ENCODE results near the gene KRT15.

KRT15 gene

GRCh38 chr17:41494524-41494923 lies 24.2 kb downstream of the KRT15 start:
- DNase-seq (ENCODE audit: low read depth), result peak; percentile 45
- H3K4me3 ChIP-seq (ENCODE audit: low read length), result no peak overlapping the region

GRCh38 chr17:41492771-41493170 lies 25.9 kb downstream of the KRT15 start:
- no peak for TF ChIP-seq CTCF (conservative IDR thresholded peaks at IDR 0.05; ENCODE audit: low read length)
- DNase-seq (ENCODE audit: low read depth), result no peak
- H3K4me3 ChIP-seq (ENCODE audit: low read length), result no peak overlapping the region

More at GRCh38 chr17:41494524-41494923, 24.2 kb downstream of the KRT15 start:
- no peak for TF ChIP-seq CTCF (conservative IDR thresholded peaks at IDR 0.05; ENCODE audit: low read length)

- TF ChIP-seq CTCF (conservative IDR thresholded peaks at IDR 0.05; ENCODE audit: low read length), result no peak
- peak; percentile 23 for DNase-seq (ENCODE audit: low read depth)
- no peak overlapping the region for H3K4me3 ChIP-seq (ENCODE audit: low read length)
Observed at GRCh38 chr17:41492351-41492750, 26.3 kb downstream of the KRT15 start.

- no peak for DNase-seq (ENCODE audit: low read depth)
- H3K4me3 ChIP-seq (ENCODE audit: low read length), result no peak overlapping the region
- no peak for TF ChIP-seq CTCF (conservative IDR thresholded peaks at IDR 0.05; ENCODE audit: low read length)
Observed at GRCh38 chr17:41491476-41491875, 27.2 kb downstream of the KRT15 start.

GRCh38 chr17:41490000-41490990 lies 28.4 kb downstream of the KRT15 start:
- no peak for DNase-seq (ENCODE audit: low read depth)
- H3K4me3 ChIP-seq (ENCODE audit: low read length), result no peak overlapping the region
- TF ChIP-seq CTCF (conservative IDR thresholded peaks at IDR 0.05; ENCODE audit: low read length), result no peak

GRCh38 chr17:41489531-41489930 lies 29.2 kb downstream of the KRT15 start, which contains the start of gene KRT36:
Gene KRT36, minus strand, starts transcription at chr17:41489910. Its CDS starts 46 bp downstream, at chr17:41489864.
- no peak for DNase-seq (ENCODE audit: low read depth)
- no peak within 1 kb of the TSS for H3K4me3 ChIP-seq (ENCODE audit: low read length)
- TF ChIP-seq CTCF (conservative IDR thresholded peaks at IDR 0.05; ENCODE audit: low read length), result no peak
